H4 (cell line): ENCODE results near the gene CACNA1F. TPM values are rescaled to one million over a fixed set of nuclear protein-coding genes. Genes with fewer than 3 reads are reported as not detected.
"Not testable (repeated sequence)": the region's sequence is repeated elsewhere in the genome, so short reads cannot be mapped to it uniquely, and the experiment has no call there.

Experiments
- DNase-seq: peaks from one replicate; pipeline ENCODE4 v3.0.0-alpha.2; 2015; ENCODE audit warnings: low spot score
- total RNA-seq: library from RNA; depleted of rRNA; stranded (reverse); fragments of >200 nt; shearing (Covaris generic); gene quantifications from 2 replicates; pipeline ENCODE4 v1.2.3, GENCODE V29; 2014

Gene CACNA1F
- total RNA-seq, 1 experiment from 2014 or later = not detected

DNA sequence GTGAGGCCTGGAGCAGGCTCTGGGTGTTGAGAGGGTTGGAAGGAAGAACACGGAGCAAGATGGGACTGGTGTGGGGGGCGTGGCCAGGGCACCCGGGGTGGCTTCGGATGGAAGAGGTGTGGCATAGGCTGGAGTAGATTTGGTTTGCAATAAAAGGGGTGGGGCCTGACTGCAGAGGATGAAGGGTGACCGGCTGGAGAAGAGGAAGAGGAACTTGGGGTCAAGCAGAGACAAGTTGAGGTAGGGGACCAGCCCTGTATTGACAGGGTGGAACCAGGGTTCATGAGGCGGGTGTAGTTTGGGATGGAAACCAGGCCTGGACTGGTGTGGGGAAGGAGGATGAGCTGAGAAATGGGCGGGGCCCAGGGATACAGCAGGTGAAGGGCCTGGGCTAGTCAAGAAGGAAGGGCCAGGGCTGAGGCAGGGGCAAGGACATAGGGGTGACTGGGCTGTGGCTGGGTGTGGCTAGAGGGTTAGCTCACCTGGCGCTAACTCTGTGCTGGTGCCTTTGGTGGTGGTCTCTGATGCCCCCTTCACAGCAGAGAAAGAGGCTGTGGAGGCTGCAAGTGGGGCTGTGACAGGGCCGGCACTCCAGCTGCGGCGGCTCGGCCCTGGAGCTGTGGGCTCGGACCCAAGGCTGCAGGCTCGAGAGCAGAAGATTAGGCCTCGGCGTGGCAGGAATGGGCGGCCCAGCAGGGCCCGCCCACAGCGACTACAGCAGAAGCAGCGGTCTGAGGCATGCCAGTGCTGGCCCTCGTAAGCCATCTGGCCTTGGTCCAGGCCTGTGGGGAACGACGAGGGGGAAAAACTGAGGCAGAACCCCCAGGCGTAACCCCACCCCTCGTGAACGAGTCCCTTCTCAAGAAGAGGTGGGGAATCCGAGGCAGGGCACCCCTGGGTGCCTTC, 56.5 kb downstream of the CACNA1F start:
- DNase-seq = no peak

DNA sequence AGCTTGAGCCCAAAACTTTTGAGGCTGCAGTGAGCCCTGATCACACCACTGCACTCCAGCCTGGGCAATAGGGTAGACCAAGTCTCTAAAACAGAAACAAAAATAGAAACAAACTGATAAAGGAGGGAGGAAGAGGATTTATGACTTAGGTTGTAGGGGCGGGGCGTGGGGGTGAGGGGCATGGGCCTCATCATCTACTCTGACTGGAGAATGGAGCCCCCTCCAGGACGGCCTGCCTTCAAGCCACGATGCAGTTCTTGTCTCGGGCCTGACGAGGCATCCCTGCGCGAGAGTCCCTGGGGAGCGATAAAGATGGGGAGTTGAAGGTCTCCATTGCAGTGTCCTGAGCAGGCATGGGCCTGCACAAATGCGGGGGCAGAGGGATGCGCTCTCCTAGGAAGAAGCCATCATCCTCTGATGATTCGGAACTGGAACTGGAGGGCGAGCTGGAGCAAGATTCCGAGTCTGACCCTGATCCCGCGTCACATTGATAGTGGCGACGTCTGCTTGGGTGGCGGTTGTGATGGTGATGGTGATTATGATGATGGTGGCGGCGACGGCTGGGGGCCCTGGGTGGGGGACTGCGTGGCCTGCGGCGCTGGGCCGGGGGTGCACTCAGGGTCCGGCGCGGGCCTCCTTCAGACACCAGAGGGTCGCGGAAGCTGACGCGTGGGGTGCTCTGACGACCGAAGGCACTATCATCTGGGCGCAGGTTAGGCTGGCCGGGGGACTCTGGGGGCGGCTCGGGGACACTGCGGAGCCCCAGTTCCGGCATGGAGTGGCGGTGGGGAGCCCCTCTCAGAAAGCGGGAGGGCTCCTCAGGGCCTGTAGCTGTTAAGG, 57.5 kb downstream of the CACNA1F start:
- no peak for DNase-seq

- no peak for DNase-seq
Measured at GRCh38 chrX:49174723-49175122, 58.4 kb downstream of the CACNA1F start.

- not testable (repeated sequence) for DNase-seq
Measured at GRCh38 chrX:49173544-49173943, 59.6 kb downstream of the CACNA1F start.

GRCh38 chrX:49172280-49172780, 60.8 kb downstream of the CACNA1F start:
- peak; percentile 55 for DNase-seq

DNA sequence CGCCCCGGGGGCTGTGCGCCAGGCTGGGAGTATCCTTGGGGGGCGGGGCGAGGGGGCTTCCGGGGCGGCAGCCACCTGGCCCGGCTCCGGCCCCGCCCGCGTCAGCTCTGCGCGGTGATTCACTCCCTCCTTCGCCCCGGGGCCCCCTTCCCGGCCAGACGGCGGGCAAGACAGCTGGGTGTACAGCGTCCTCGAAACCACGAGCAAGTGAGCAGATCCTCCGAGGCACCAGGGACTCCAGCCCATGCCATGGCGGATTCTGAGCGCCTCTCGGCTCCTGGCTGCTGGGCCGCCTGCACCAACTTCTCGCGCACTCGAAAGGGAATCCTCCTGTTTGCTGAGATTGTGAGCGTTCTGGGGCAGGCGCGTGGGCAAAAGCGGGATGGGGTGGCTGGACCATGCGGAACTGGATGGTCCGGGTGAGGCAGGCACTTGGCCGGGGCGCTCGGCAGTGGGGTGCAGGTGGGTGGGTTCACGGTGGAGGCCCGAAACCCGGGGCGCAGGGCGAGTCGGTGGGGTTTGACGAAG, 61.3 kb downstream of the CACNA1F start, which contains the start of gene PLP2:
PLP2 (plus strand) TSS at position 147 of the 528 bp plus-strand sequence; CDS start at position 250, 103 bp downstream.
- DNase-seq = peak; percentile 64

GRCh38 chrX:49167740-49168108, 65.4 kb downstream of the CACNA1F start:
- DNase-seq = no peak

GRCh38 chrX:49166914-49167739, 66.0 kb downstream of the CACNA1F start:
- peak; percentile 88 for DNase-seq

DNA sequence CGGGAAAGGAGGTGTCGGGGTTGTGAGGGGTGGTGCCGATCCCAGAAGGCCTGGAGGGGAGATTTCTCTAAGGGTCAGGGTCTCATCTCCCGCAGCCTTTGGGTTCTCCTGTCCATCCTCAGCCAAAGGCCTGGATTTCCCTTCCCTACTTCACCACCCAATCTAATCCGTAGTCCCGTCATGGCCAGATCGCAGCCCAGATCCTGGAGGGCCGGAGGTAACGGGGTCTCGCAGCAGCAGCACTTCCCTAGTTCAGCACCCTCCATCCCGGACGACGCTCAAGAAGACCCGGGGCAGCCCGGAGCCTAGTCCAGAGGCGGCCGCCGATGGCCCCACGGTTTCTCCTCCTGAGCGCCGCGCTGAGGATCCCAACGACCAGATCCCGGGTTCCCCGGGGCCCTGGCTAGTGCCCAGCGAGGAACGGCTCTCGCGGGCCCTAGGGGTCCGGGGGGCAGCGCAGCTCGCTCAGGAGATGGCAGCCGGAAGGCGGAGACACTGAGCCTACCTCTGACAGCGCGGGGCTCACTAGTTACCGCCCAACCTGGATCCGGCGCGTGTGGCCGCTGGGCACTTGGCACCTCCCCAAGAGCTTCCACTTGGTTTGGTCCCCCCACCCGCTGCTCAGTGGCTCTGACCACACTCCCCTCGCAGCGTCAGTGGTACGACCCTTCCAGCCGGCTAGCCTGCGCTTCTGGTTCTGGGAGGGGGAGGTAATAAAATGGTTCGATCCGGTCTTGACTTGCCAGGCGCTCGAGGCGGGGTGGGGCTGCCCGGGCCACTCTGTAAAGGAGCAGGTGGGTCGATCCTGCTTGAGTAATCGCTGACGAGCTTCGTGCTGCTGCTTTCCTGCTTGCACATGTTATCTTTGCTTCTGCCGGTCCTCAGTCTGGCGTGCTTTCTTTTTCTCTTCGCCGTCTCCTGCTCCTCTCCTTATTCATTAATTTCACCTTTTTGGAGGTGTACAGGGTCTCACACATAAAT, 66.9 kb downstream of the CACNA1F start:
- peak; percentile 80 for DNase-seq

GRCh38 chrX:49164589-49165360, 68.4 kb downstream of the CACNA1F start:
- no peak for DNase-seq

DNA sequence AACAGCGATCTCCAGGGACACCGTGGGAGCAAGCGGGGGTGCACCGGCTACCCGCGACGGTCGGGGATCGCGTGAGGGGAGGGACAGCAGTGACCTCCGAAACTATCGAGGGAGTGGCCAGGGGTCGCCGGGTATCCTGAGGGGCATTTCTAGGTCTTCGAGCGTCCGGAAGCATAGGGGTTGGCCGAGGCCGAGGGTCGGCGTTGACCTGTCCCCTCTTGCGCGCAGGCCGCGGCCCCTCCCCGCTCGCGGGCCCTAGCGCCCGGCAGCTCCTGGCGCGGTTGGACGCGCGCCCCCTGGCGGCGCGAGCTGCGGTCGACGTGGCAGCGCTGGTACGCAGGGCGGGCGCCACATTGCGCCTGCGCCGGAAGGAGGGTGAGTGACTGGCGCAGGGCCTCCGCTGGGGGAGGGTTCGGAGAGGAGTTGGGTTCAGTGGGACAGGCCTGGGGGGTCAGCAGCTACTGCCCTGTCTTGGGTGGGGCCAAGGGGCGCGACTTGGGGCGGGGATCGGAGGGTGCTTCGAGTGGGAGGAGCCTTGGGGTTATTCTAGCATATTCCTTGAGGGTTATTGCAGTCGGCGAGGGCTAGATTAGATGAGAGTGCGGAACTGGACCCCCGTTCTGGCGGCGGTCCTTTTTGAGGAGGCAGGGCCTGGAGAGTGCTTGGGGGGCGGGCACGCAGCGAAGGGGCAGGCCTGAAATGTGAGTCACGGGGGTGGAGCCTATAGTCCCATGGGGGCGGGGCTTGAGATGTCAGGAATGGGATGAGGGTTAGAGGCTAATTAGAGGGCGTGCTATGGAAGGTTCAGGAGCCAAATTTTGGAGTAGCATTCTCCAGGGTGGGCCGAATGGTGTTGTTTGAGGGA, 69.4 kb downstream of the CACNA1F start:
- DNase-seq = peak; percentile 71

DNA sequence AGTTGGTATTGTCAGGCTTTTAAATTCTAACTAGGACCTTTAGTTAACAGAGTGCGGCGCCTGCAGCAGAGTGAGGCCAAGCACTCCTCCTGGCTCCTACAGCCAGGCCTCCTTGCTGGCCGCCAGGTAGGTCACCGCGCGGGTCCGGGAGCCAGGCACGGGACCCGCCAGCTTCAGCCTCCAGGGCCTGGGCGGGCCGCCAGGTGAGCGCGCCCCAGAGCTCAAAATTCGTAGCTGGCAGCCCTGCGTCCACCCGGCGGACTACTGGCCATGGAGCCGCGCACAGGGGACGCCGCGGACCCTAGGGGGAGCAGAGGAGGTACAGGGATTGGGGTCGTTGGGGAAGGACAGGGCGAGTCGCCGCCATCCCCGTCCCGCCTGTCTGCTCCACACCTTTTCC, 70.5 kb downstream of the CACNA1F start, which contains the start of gene MAGIX:
MAGIX (plus strand) TSS at position 139 of the 400 bp plus-strand sequence; CDS start at position 271, 132 bp downstream.
- no peak for DNase-seq

DNA sequence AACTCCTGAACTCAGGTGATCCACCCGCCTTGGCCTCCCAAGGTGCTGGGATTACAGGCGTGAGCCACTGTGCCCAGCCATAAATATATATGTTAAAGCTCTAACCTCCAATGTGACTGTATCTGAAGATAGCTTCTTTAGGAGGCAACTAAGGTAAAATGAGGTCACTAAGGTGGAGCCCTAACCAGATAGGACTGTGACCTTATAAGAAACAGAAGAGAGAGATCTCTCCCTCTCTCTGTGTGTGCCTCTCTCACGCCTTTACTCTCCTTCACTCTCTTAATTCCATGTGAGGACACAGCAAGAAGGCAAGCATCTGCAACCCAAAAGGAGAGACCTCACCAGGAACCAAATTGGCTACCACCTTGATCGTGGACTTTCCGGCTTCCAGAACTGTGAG, 71.5 kb downstream of the CACNA1F start:
- DNase-seq = no peak

DNA sequence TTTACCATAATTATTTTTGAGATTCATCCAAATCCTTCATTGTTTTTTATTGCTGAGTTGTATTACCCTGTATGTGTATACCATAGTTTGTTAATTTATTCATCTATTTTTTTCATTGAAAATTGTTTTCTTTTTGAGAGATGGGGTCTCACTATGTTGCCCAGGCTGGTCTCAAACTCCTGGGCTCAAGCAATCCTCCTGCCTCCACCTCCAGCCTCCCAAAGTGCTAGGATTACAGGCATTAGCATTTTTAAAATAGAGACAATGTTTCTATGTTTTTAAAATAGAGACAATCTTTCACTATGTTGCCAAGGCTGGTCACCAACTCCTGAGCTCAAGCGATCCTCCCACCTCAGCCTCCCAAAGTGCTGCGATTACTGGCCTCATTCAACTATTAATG, 72.2 kb downstream of the CACNA1F start:
- DNase-seq = no peak

DNA sequence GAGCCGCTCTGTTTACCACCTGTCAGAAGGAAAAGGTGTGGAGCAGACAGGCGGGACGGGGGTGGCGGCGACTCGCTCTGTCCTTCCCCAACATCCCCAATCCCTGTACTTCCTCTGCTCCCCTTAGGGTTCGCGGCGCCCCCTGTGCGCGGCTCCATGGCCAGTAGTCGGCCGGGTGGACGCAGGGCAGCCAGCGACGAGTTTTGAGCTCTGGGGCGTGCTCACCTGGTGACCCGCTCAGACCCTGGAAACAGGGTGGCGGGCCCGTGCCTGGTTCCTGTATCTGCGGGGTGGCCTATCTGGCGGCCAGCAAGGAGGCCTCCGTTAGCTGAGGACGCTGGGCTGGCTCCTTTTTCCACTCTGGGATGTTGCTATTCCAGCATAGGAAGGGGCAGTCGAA, 75.9 kb downstream of the CACNA1F start:
- DNase-seq = no peak

- DNase-seq = peak; percentile 69
Measured at GRCh38 chrX:49155900-49156837, 77.0 kb downstream of the CACNA1F start.
